ENCODE results near the gene ETAA1.

ETAA1 gene

GRCh38 chr2:67384123-67384822, 12.9 kb upstream of the ETAA1 start:
- ChIA-PET POLR2A (no interaction called here), CTCF (no interaction called here)
- DNase-seq (ENCODE audit: low read depth, low spot score), result no peak
- no peak for TF ChIP-seq CTCF (IDR thresholded peaks at IDR 0.05; ENCODE audit: insufficient read depth, low read length, missing control alignments)
- H3K4me3 ChIP-seq (ENCODE audit: low read depth, low read length), result no peak overlapping the region

- CTCF ChIA-PET, result interaction anchor here (1.0 to 2.7 kb wide), 2 partner anchors 262 to 643 kb away, joined by 3 to 7 read pairs; no protein-coding TSS in a partner anchor
- no peak for TF ChIP-seq CTCF (IDR thresholded peaks at IDR 0.05; ENCODE audit: insufficient read depth, low read length, missing control alignments)
- POLR2A ChIA-PET, result no interaction called here
- H3K4me3 ChIP-seq (ENCODE audit: low read depth, low read length), result no peak overlapping the region
- no peak for DNase-seq (ENCODE audit: low read depth, low spot score)
Observed at GRCh38 chr2:67388680-67389079, 8.5 kb upstream of the ETAA1 start.

- H3K4me3 ChIP-seq (ENCODE audit: low read depth, low read length), result no peak overlapping the region
- no peak for DNase-seq (ENCODE audit: low read depth, low spot score)
- ChIA-PET CTCF (interaction anchor here (0.9 to 2.7 kb wide), 2 partner anchors 261 to 643 kb away, joined by 3 to 7 read pairs; no protein-coding TSS in a partner anchor), POLR2A (no interaction called here)
- no peak for TF ChIP-seq CTCF (IDR thresholded peaks at IDR 0.05; ENCODE audit: insufficient read depth, low read length, missing control alignments)
Observed at GRCh38 chr2:67389286-67389685, 7.8 kb upstream of the ETAA1 start.

GRCh38 chr2:67389788-67390187, 7.3 kb upstream of the ETAA1 start:
- H3K4me3 ChIP-seq (ENCODE audit: low read depth, low read length), result no peak overlapping the region
- no peak for DNase-seq (ENCODE audit: low read depth, low spot score)
- POLR2A ChIA-PET, result no interaction called here
- TF ChIP-seq CTCF (IDR thresholded peaks at IDR 0.05; ENCODE audit: insufficient read depth, low read length, missing control alignments), result no peak
- CTCF ChIA-PET, result interaction anchor here (0.9 to 2.7 kb wide), 3 partner anchors 155 to 642 kb away, joined by 3 to 7 read pairs (median 3); no protein-coding TSS in a partner anchor

GRCh38 chr2:67393237-67393636, 3.9 kb upstream of the ETAA1 start:
- no peak for TF ChIP-seq CTCF (IDR thresholded peaks at IDR 0.05; ENCODE audit: insufficient read depth, low read length, missing control alignments)
- POLR2A ChIA-PET, result interaction anchor here (0.6 to 0.7 kb wide), 2 partner anchors 85 to 103 kb away, joined by 3 to 4 read pairs; no protein-coding TSS in a partner anchor
- no peak overlapping the region for H3K4me3 ChIP-seq (ENCODE audit: low read depth, low read length)
- no peak for DNase-seq (ENCODE audit: low read depth, low spot score)
- CTCF ChIA-PET, result interaction anchor here (1.5 kb wide), 1 partner anchor 12 kb away, joined by 4 read pairs; no protein-coding TSS in a partner anchor

- no peak for TF ChIP-seq CTCF (IDR thresholded peaks at IDR 0.05; ENCODE audit: insufficient read depth, low read length, missing control alignments)
- no peak overlapping the region for H3K4me3 ChIP-seq (ENCODE audit: low read depth, low read length)
- DNase-seq (ENCODE audit: low read depth, low spot score), result no peak
- ChIA-PET CTCF (no interaction called here), POLR2A (no interaction called here)
Observed at GRCh38 chr2:67394734-67395133, 2.4 kb upstream of the ETAA1 start.
